ENCODE data around the gene E2F2. TPM values are rescaled to one million over a fixed set of nuclear protein-coding genes. Genes with fewer than 3 reads are reported as not detected.

Gene E2F2
- total and polyA plus RNA-seq, 10 donors, result 0.89 to 18.9 (median 4.9) TPM

DNA sequence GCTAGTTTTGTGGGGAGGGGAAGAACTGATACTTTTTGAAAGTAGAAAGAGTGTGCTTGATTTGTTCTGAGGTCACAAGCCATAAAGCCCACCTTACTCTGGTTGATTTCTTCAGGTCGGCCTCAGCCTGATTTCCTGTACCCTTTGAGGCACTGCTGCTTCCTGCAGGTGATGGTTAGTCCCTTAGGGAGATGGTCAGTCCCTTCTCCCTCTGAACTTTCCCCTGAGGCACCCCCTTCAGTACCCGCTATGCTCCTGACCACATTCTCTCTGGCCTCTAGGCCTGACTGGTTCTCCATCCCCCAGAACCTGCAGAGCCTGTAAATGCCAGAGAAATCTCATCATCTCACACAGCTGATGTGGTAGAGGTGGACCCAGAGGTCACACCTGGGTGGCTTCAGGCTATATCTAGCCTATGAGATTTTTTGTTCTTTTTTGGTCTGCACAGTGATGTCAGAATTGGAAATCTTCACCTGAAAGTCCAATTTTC is 43.3 kb upstream of the E2F2 start:
- no peaks in the 10 kb centered on the region for H3K36me3 ChIP-seq
- H3K27ac ChIP-seq, result peak overlapping the region in 7 of 8 donors; percentile 2 to 87 (median 77)
- WGBS, 5 donors, result 50 to 72% (median 66%) methylated on average over 2 of the region's 2 CpGs
- H3K4me3 ChIP-seq, result no peak overlapping the region
- H3K4me1 ChIP-seq, result peaks cover 10 to 83% (median 53%) of the 10 kb centered on the region in 6 donors
- DNase-seq, result peak; percentile 47
- no peak for TF ChIP-seq POLR2AphosphoS5 (IDR thresholded peaks at IDR 0.05)
- TF ChIP-seq, protein P1, sequence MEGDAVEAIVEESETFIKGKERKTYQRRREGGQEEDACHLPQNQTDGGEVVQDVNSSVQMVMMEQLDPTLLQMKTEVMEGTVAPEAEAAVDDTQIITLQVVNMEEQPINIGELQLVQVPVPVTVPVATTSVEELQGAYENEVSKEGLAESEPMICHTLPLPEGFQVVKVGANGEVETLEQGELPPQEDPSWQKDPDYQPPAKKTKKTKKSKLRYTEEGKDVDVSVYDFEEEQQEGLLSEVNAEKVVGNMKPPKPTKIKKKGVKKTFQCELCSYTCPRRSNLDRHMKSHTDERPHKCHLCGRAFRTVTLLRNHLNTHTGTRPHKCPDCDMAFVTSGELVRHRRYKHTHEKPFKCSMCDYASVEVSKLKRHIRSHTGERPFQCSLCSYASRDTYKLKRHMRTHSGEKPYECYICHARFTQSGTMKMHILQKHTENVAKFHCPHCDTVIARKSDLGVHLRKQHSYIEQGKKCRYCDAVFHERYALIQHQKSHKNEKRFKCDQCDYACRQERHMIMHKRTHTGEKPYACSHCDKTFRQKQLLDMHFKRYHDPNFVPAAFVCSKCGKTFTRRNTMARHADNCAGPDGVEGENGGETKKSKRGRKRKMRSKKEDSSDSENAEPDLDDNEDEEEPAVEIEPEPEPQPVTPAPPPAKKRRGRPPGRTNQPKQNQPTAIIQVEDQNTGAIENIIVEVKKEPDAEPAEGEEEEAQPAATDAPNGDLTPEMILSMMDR (IDR thresholded peaks at IDR 0.05 in 8 of 11, conservative IDR thresholded peaks at IDR 0.05 in 3 of 11), result no peak
- no peak for TF ChIP-seq POLR2A (IDR thresholded peaks at IDR 0.05)
- H3K27me3 ChIP-seq (replicated peaks in 1 of 7), result peaks cover 0 to 4% (median 0%) of the 10 kb centered on the region in 7 donors
- H3K9me3 ChIP-seq, result no peaks in the 10 kb centered on the region
- intact Hi-C loops (cut with DNase I; ENCODE audit: low total_unique reads), result no loop called here

- Histone ChIP-seq H3K27ac (peak overlapping the region in 5 of 8 donors; percentile 45 to 87 (median 81)), H3K27me3 (replicated peaks in 1 of 7) (peaks cover 0 to 11% (median 0%) of the 10 kb centered on the region in 7 donors), H3K9me3 (no peaks in the 10 kb centered on the region), H3K4me3 (no peak overlapping the region), H3K4me1 (peaks cover 11 to 83% (median 55%) of the 10 kb centered on the region in 6 donors), H3K36me3 (no peaks in the 10 kb centered on the region)
- intact Hi-C loops (cut with DNase I; ENCODE audit: low total_unique reads), result no loop called here
- DNase-seq, result no peak
- TF ChIP-seq, protein P1 (IDR thresholded peaks at IDR 0.05 in 8 of 11, conservative IDR thresholded peaks at IDR 0.05 in 3 of 11), result no peak
- TF ChIP-seq POLR2AphosphoS5 (IDR thresholded peaks at IDR 0.05) (no peak), POLR2A (IDR thresholded peaks at IDR 0.05) (no peak)
- WGBS, 5 donors, result 60 to 89% (median 70%) methylated on average over 4 of the region's 4 CpGs
Measured at GRCh38 chr1:23573574-23574182, 42.6 kb upstream of the E2F2 start.

DNA sequence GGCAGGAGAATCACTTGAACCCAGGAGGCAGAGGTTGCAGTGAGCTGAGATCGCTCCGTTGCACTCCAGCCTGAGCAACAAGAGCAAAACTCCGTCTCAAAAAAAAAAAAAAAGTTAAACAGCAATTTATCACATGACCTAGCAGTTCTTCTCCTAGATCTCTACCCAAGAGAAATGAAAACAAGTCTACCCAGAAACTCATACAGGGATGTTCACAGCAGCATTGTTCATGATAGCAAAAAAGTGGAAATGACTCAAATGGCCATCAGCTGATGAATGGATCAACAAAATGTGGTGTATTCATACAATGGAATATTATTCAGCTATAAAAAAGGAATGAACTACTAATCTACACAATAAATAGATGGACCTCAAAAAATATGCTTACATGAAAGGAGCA is 40.4 kb upstream of the E2F2 start:
- no peaks in the 10 kb centered on the region for H3K36me3 ChIP-seq
- TF ChIP-seq, protein P1 (IDR thresholded peaks at IDR 0.05 in 8 of 11, conservative IDR thresholded peaks at IDR 0.05 in 3 of 11), result no peak
- TF ChIP-seq POLR2AphosphoS5 (IDR thresholded peaks at IDR 0.05) (no peak), POLR2A (IDR thresholded peaks at IDR 0.05) (no peak)
- WGBS, 5 donors, result 79 to 92% (median 81%) methylated on average over 2 to 3 of the region's 3 CpGs
- H3K27me3 ChIP-seq (replicated peaks in 1 of 7), result peaks cover 0 to 24% (median 0%) of the 10 kb centered on the region in 7 donors
- no peak for DNase-seq
- H3K27ac ChIP-seq, result no peak overlapping the region
- no peaks in the 10 kb centered on the region for H3K9me3 ChIP-seq
- intact Hi-C loops (cut with DNase I; ENCODE audit: low total_unique reads), result no loop called here
- H3K4me3 ChIP-seq, result no peak overlapping the region
- H3K4me1 ChIP-seq, result peaks cover 7 to 83% (median 50%) of the 10 kb centered on the region in 6 donors

- intact Hi-C loops (cut with DNase I; ENCODE audit: low total_unique reads), result no loop called here
- Histone ChIP-seq H3K4me1 (peaks cover 7 to 81% (median 40%) of the 10 kb centered on the region in 6 donors), H3K27me3 (replicated peaks in 1 of 7) (peaks cover 0 to 24% (median 0%) of the 10 kb centered on the region in 7 donors), H3K9me3 (no peaks in the 10 kb centered on the region), H3K27ac (no peak overlapping the region), H3K4me3 (no peak overlapping the region), H3K36me3 (no peaks in the 10 kb centered on the region)
- WGBS, 5 donors, result 90 to 97% (median 93%) methylated on average over 4 of the region's 4 CpGs
- no peak for DNase-seq
- TF ChIP-seq POLR2AphosphoS5 (IDR thresholded peaks at IDR 0.05) (no peak), POLR2A (IDR thresholded peaks at IDR 0.05) (no peak)
- TF ChIP-seq, protein P1 (IDR thresholded peaks at IDR 0.05 in 8 of 11, conservative IDR thresholded peaks at IDR 0.05 in 3 of 11), result no peak
Measured at GRCh38 chr1:23570001-23570691, 39.1 kb upstream of the E2F2 start.

Measured in spleen (tissue), 11 donors.